ENCODE results near the gene PLEKHH1. TPM values are rescaled to one million over a fixed set of nuclear protein-coding genes. Genes with fewer than 3 reads are reported as not detected.

Gene PLEKHH1
- total RNA-seq, 1 donor from 2014 or later, result 40.0 TPM

DNA sequence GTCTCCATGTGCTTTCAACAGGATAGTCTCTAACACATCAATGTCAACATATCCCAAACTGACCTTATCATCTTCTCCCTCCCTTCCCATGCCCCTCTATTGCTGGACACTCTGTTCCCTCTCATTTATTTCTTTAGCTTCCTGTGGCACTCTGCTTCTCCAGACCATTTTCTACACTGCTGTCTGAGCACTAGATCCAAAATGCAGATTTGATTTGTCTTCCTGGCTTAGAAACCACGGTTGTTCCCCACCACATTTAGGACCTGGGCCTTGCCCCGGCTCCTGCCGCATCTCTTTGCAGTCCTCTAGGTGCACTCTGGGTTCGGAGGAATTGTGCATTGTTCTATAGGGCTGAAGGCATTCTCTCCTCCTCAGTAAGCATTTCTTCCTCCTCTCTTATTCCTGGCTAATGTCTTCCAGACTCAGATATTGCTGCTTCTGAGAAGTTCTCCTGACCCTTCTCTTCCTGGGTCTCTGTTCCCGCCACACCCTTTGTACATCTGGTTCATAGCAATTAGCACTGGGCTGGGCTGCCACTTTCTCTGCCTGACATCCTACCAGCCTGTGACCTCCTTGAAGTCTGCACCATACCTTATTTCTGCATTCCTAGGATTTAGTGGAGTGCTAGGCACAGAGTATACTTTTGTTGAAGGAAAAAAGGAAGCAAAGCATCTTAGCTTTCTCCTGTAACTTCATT, 100.5 kb downstream of the PLEKHH1 start:
- Mint-ChIP-seq H3K27me3 (ENCODE audit: low read depth) (no peaks in the 10 kb centered on the region), H3K36me3 (ENCODE audit: low read depth) (peaks cover 9% of the 10 kb centered on the region), H3K4me1 (no peaks in the 10 kb centered on the region), H3K9me3 (no peaks in the 10 kb centered on the region), H3K27ac (ENCODE audit: unreplicated experiment) (peak overlapping the region; percentile 20), H3K4me3 (no peak overlapping the region)
- no peak for DNase-seq (ENCODE audit: low read depth, low spot score)
- TF ChIP-seq, protein P1, sequence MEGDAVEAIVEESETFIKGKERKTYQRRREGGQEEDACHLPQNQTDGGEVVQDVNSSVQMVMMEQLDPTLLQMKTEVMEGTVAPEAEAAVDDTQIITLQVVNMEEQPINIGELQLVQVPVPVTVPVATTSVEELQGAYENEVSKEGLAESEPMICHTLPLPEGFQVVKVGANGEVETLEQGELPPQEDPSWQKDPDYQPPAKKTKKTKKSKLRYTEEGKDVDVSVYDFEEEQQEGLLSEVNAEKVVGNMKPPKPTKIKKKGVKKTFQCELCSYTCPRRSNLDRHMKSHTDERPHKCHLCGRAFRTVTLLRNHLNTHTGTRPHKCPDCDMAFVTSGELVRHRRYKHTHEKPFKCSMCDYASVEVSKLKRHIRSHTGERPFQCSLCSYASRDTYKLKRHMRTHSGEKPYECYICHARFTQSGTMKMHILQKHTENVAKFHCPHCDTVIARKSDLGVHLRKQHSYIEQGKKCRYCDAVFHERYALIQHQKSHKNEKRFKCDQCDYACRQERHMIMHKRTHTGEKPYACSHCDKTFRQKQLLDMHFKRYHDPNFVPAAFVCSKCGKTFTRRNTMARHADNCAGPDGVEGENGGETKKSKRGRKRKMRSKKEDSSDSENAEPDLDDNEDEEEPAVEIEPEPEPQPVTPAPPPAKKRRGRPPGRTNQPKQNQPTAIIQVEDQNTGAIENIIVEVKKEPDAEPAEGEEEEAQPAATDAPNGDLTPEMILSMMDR (conservative IDR thresholded peaks at IDR 0.05), result no peak

DNA sequence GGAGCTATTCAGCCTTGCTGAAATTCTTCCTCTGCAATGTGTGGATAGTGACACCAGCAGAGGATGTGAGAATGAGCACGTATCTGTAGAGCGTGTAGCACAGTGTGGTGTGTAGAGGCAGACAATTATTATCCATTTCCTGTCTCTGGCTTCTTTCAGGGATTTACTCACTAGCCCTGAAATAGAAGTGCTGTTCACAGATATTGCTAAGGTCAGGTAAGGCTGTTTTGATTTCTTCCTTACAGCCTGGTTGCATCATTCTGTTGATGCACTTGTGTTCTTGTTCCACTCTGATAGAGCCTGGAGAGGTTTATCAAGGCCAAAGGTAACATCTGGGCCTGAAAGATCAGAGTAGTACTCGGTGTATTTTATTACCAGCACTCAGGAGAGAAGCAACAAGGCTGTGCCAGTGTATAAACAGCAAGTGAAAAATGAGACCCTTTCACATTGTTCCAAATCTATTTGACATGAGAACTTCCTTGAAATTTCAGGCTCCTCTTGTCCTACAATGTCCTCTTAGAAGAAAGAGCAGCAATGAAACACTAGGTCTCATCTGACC, 103.3 kb downstream of the PLEKHH1 start:
- peak overlapping the region; percentile 19 for H3K27ac Mint-ChIP-seq (ENCODE audit: unreplicated experiment)

DNA sequence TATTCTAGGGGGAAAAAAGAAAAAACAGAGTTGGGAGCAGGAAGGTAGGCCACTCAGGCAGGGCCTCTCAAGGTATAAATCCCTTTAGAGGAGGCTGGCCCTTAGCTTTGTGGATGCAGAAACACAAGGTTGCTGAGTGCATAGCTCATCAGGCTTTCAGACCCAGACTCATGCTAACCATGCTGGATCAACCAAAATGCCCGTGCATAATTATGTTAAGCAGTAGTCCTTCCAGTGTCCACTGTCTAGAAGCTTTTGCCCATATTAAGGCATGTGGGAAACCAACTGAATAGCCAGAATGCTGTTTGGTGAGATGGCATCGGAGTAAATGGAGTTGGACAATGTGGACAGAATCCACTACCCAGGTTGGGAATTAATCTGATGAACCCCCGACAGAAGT, 105.6 kb downstream of the PLEKHH1 start:
- H3K9me3 Mint-ChIP-seq, result no peaks in the 10 kb centered on the region
- no peaks in the 10 kb centered on the region for H3K27me3 Mint-ChIP-seq (ENCODE audit: low read depth)
- H3K4me1 Mint-ChIP-seq, result no peaks in the 10 kb centered on the region
- no peak overlapping the region for H3K27ac Mint-ChIP-seq (ENCODE audit: unreplicated experiment)
- H3K4me3 Mint-ChIP-seq, result no peak overlapping the region
- TF ChIP-seq, protein P1 (conservative IDR thresholded peaks at IDR 0.05), result no peak
- DNase-seq (ENCODE audit: low read depth, low spot score), result no peak
- H3K36me3 Mint-ChIP-seq (ENCODE audit: low read depth), result no peaks in the 10 kb centered on the region

More for the DNA sequence above, 103.3 kb downstream of the PLEKHH1 start:
- H3K27me3 Mint-ChIP-seq (ENCODE audit: low read depth), result no peaks in the 10 kb centered on the region
- TF ChIP-seq, protein P1 (conservative IDR thresholded peaks at IDR 0.05), result no peak
- no peak for DNase-seq (ENCODE audit: low read depth, low spot score)
- peaks cover 5% of the 10 kb centered on the region for H3K36me3 Mint-ChIP-seq (ENCODE audit: low read depth)
- no peak overlapping the region for H3K4me3 Mint-ChIP-seq
- no peaks in the 10 kb centered on the region for H3K4me1 Mint-ChIP-seq
- H3K9me3 Mint-ChIP-seq, result no peaks in the 10 kb centered on the region

Other genes with a start within 250 kb of the PLEKHH1 start
- 51.2 and 52.9 TPM in 2 replicates for gene ATP6V1D, start 173.5 kb upstream of the PLEKHH1 start, total RNA-seq
- gene EIF2S1, start 173.0 kb upstream of the PLEKHH1 start, total RNA-seq, result 108 and 115 TPM in 2 replicates
- not detected in 2 replicates for gene PLEK2, start 121.1 kb upstream of the PLEKHH1 start, total RNA-seq
- 5.2 and 5.9 TPM in 2 replicates for gene TMEM229B, start 44.6 kb upstream of the PLEKHH1 start, total RNA-seq
- 19.9 and 23.0 TPM in 2 replicates for gene PIGH, start 67.0 kb downstream of the PLEKHH1 start, total RNA-seq
- gene ARG2, start 86.6 kb downstream of the PLEKHH1 start, total RNA-seq, result 19.1 and 22.2 TPM in 2 replicates
- gene VTI1B, start 141.3 kb downstream of the PLEKHH1 start, total RNA-seq, result 103 and 112 TPM in 2 replicates
- gene RDH11, start 162.5 kb downstream of the PLEKHH1 start, total RNA-seq, result 78.4 and 79.9 TPM in 2 replicates
- not detected in 2 replicates for gene RDH12, start 168.6 kb downstream of the PLEKHH1 start, total RNA-seq